Fibroblast of peridontal ligament (primary cell): ENCODE results near the gene LOXL3.
A peak's percentile ranks its signal among the peaks of the same experiment; 100 is the strongest.
"Not testable (repeated sequence)": the region's sequence is repeated elsewhere in the genome, so short reads cannot be mapped to it uniquely, and the experiment has no call there.

Experiments
- DNase-seq: peaks from one replicate; pipeline ENCODE4 v3.0.0-alpha.2; 2010; ENCODE audit errors: extremely low read depth

Gene LOXL3

GRCh38 chr2:74572178-74572925 is 18.6 kb upstream of the LOXL3 start:
- DNase-seq, result no peak

GRCh38 chr2:74571058-74571457 is 17.3 kb upstream of the LOXL3 start:
- no peak for DNase-seq

- no peak for DNase-seq
Measured at GRCh38 chr2:74569686-74570085, 15.9 kb upstream of the LOXL3 start.

- peak; percentile 94 for DNase-seq
Measured at GRCh38 chr2:74567881-74568280, 14.1 kb upstream of the LOXL3 start.

- peak; percentile 100 for DNase-seq
Measured at GRCh38 chr2:74566754-74567085, 13.0 kb upstream of the LOXL3 start.

- no peak for DNase-seq
Measured at GRCh38 chr2:74566076-74566753, 12.5 kb upstream of the LOXL3 start.

- DNase-seq, result peak; percentile 35
Measured at GRCh38 chr2:74564222-74564621, 10.5 kb upstream of the LOXL3 start.

GRCh38 chr2:74562126-74562775 is 8.5 kb upstream of the LOXL3 start:
- DNase-seq, result no peak

GRCh38 chr2:74561022-74561421 is 7.3 kb upstream of the LOXL3 start:
- not testable (repeated sequence) for DNase-seq

- no peak for DNase-seq
Measured at GRCh38 chr2:74560591-74560990, 6.8 kb upstream of the LOXL3 start.

GRCh38 chr2:74559912-74560311 is 6.2 kb upstream of the LOXL3 start:
- DNase-seq, result no peak

- no peak for DNase-seq
Measured at GRCh38 chr2:74558284-74559230, 4.8 kb upstream of the LOXL3 start.

GRCh38 chr2:74556831-74557370 is 3.2 kb upstream of the LOXL3 start:
- DNase-seq, result no peak

GRCh38 chr2:74556159-74556558 is 2.4 kb upstream of the LOXL3 start:
- DNase-seq, result no peak

GRCh38 chr2:74555610-74556103 is 1.9 kb upstream of the LOXL3 start:
- no peak for DNase-seq

- no peak for DNase-seq
Measured at GRCh38 chr2:74554820-74555531, 1.2 kb upstream of the LOXL3 start.

GRCh38 chr2:74552914-74553811 is 579 bp downstream of the LOXL3 start:
- DNase-seq, result peak; percentile 31

- DNase-seq, result no peak
Measured at GRCh38 chr2:74551942-74552913, 1.5 kb downstream of the LOXL3 start.

- DNase-seq, result no peak
Measured at GRCh38 chr2:74551530-74551929, 2.2 kb downstream of the LOXL3 start.
